22Rv1 (cell line): Measurements from ENCODE around the gene PCNX4.

ENCODE experiments used
- CTCF ChIP-seq: fragments of 450-650 bp; IDR thresholded peaks from 2 replicates; pipeline ENCODE4 v1.5.1; 2017; ENCODE audit warnings: mild to moderate bottlenecking
- ZFX ChIP-seq: fragments of 450-650 bp; IDR thresholded peaks from 2 replicates; pipeline ENCODE4 v1.6.1; 2017; ENCODE audit warnings: antibody characterized with exemption, borderline replicate concordance

DNA sequence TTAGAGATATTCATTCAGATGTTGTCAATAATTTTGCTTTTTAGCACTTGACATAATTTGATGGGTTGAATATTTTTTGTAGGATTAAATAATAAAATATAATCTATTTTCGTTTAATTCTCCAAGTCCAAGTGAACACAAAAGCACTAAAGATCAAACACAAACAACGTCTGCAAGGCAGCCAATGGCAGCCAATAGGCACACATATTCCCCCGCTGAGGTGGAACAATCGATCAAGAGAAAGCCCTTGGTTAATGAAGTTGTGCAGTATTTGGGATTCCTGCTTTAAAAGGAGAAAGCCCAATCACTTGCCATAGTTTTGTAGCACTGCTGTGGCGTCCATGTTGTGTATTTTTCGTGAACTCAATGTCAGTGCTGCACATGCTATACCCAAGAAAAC lies 72.0 kb downstream of the PCNX4 start:
- TF ChIP-seq CTCF (no peak), ZFX (no peak)
